H9 (cell line): ENCODE data around the gene CCDC91. TPM values are rescaled to one million over a fixed set of nuclear protein-coding genes. Genes with fewer than 3 reads are reported as not detected.

ENCODE experiments used
- DNase-seq: peaks from one replicate; pipeline ENCODE4 v3.0.0-alpha.2; 2017
- H2AFZ ChIP-seq: one replicate; pipeline ENCODE4 v1.6.1; 2013; ENCODE audit warnings: mild to moderate bottlenecking, low read length, control low read depth, moderate library complexity
- H2AK5ac ChIP-seq: 2 replicates; pipeline ENCODE4 v1.6.1; 2013; ENCODE audit warnings: low read length, control low read depth, mixed read lengths; ENCODE audit not compliant: insufficient read length
- H2BK120ac ChIP-seq: one replicate; pipeline ENCODE4 v1.6.1; 2013; ENCODE audit warnings: low read depth, mild to moderate bottlenecking, low read length, control low read depth, inconsistent platforms; ENCODE audit not compliant: poor library complexity, severe bottlenecking
- H2BK12ac ChIP-seq: 2 replicates; pipeline ENCODE4 v1.6.1; 2013; ENCODE audit warnings: low read length, control low read depth, mixed read lengths, low read depth; ENCODE audit not compliant: insufficient read length
- H2BK15ac ChIP-seq: 2 replicates; pipeline ENCODE4 v1.6.1; 2013; ENCODE audit warnings: low read depth, low read length, control low read depth
- H2BK20ac ChIP-seq: one replicate; pipeline ENCODE4 v1.6.1; 2013; ENCODE audit warnings: low read depth, mild to moderate bottlenecking, low read length, control low read depth, inconsistent platforms; ENCODE audit not compliant: poor library complexity, severe bottlenecking
- H2BK5ac ChIP-seq: 2 replicates; pipeline ENCODE4 v1.6.1; 2013; ENCODE audit warnings: low read length, control low read depth, mixed read lengths; ENCODE audit not compliant: insufficient read length
- H3K14ac ChIP-seq: 2 replicates; pipeline ENCODE4 v1.6.1; 2013; ENCODE audit warnings: low read length, control low read depth; ENCODE audit not compliant: insufficient read depth
- H3K18ac ChIP-seq: 2 replicates; pipeline ENCODE4 v1.6.1; 2013; ENCODE audit warnings: low read depth, mild to moderate bottlenecking, mixed read lengths, low read length, control low read depth; ENCODE audit not compliant: insufficient read length
- H3K23ac ChIP-seq: 2 replicates; pipeline ENCODE4 v1.6.1; 2013; ENCODE audit warnings: low read length, control low read depth, mixed read lengths, low read depth; ENCODE audit not compliant: insufficient read length
- H3K23me2 ChIP-seq: 2 replicates; pipeline ENCODE4 v1.6.1; 2013; ENCODE audit warnings: low read depth, mild to moderate bottlenecking, mixed read lengths, low read length, control low read depth; ENCODE audit not compliant: insufficient read length, poor library complexity, severe bottlenecking
- H3K27ac ChIP-seq: 2 replicates; pipeline ENCODE4 v1.5.1; 2013; ENCODE audit warnings: low read length, control low read depth, mixed read lengths, low read depth; ENCODE audit not compliant: insufficient read length
- H3K27me3 ChIP-seq: 2 replicates; pipeline ENCODE4 v1.6.1; 2013; ENCODE audit warnings: low read length, control low read depth, inconsistent platforms; ENCODE audit not compliant: insufficient read depth
- H3K4ac ChIP-seq: 2 replicates; pipeline ENCODE4 v1.6.1; 2013; ENCODE audit warnings: low read depth, mild to moderate bottlenecking, control low read depth, inconsistent platforms, low read length, moderate library complexity
- H3K4me1 ChIP-seq: 2 replicates; pipeline ENCODE4 v1.6.1; 2013; ENCODE audit warnings: low read length, control low read depth, inconsistent platforms; ENCODE audit not compliant: insufficient read depth
- H3K4me2 ChIP-seq: 2 replicates; pipeline ENCODE4 v1.6.1; 2013; ENCODE audit warnings: low read length, control low read depth, mixed read lengths; ENCODE audit not compliant: insufficient read length, insufficient read depth
- H3K56ac ChIP-seq: 2 replicates; pipeline ENCODE4 v1.6.1; 2013; ENCODE audit warnings: low read depth, mild to moderate bottlenecking, mixed read lengths, low read length, control low read depth; ENCODE audit not compliant: insufficient read length
- H3K79me1 ChIP-seq: 2 replicates; pipeline ENCODE4 v1.6.1; 2013; ENCODE audit warnings: low read depth, mild to moderate bottlenecking, moderate library complexity, low read length, control low read depth, inconsistent platforms; ENCODE audit not compliant: insufficient read depth, poor library complexity, severe bottlenecking
- H3K79me2 ChIP-seq: 2 replicates; pipeline ENCODE4 v1.6.1; 2013; ENCODE audit warnings: low read length, control low read depth, inconsistent platforms; ENCODE audit not compliant: insufficient read depth
- H3K9ac ChIP-seq: 2 replicates; pipeline ENCODE4 v1.6.1; 2013; ENCODE audit warnings: low read length, control low read depth, mixed read lengths; ENCODE audit not compliant: insufficient read length; ENCODE audit errors: extremely low read depth
- H3K9me3 ChIP-seq: one replicate; pipeline ENCODE4 v1.6.1; 2013; ENCODE audit warnings: low read depth, low read length, inconsistent platforms; ENCODE audit not compliant: control insufficient read depth
- H3T11ph ChIP-seq: one replicate; pipeline ENCODE4 v1.6.1; 2013; ENCODE audit warnings: mild to moderate bottlenecking, low read length, control low read depth, inconsistent platforms
- H4K20me1 ChIP-seq: one replicate; pipeline ENCODE4 v1.6.1; 2013; ENCODE audit not compliant: control insufficient read depth, insufficient read length, insufficient read depth
- H4K5ac ChIP-seq: 2 replicates; pipeline ENCODE4 v1.6.1; 2013; ENCODE audit warnings: low read depth, mild to moderate bottlenecking, mixed read lengths, low read length, control low read depth; ENCODE audit not compliant: insufficient read length
- H4K8ac ChIP-seq: replicated peaks from 2 replicates; pipeline ENCODE4 v1.6.1; 2013; ENCODE audit warnings: low read length, control low read depth, mixed read lengths, low read depth; ENCODE audit not compliant: insufficient read length
- H4K91ac ChIP-seq: 2 replicates; pipeline ENCODE4 v1.6.1; 2013; ENCODE audit warnings: low read depth, mild to moderate bottlenecking, moderate library complexity, mixed read lengths, low read length, control low read depth; ENCODE audit not compliant: insufficient read length
- H3K27ac Mint-ChIP-seq, 3 experiments: 2 replicates in 2 of 3; 3 replicates in 1 of 3; pipeline ENCODE4 v1.8.0; 2020 to 2021; ENCODE audit warnings: mixed read lengths in 3 of 3, mild to moderate bottlenecking in 1 of 3, moderate library complexity in 1 of 3
- H3K27me3 Mint-ChIP-seq: 2 replicates; pipeline ENCODE4 v1.8.0; 2021; ENCODE audit warnings: low read depth, mild to moderate bottlenecking, moderate library complexity, mixed read lengths
- H3K36me3 Mint-ChIP-seq, 3 experiments: 2 replicates in 2 of 3; 3 replicates in 1 of 3; pipeline ENCODE4 v1.8.0; 2020 to 2021; ENCODE audit warnings: low read depth in 3 of 3, mixed read lengths in 3 of 3; ENCODE audit not compliant: insufficient read depth in 1 of 3
- H3K4me1 Mint-ChIP-seq, 2 experiments: 2 replicates each; pipeline ENCODE4 v1.8.0; 2020; ENCODE audit warnings: mixed read lengths in 2 of 2
- H3K4me3 Mint-ChIP-seq, 2 experiments: 2 replicates in 1 of 2; 3 replicates in 1 of 2; pipeline ENCODE4 v1.8.0; 2020 to 2021; ENCODE audit warnings: mild to moderate bottlenecking in 2 of 2, mixed read lengths in 2 of 2, moderate library complexity in 1 of 2
- H3K9me3 Mint-ChIP-seq, 2 experiments: 2 replicates in 1 of 2; 3 replicates in 1 of 2; pipeline ENCODE4 v1.8.0; 2020; ENCODE audit warnings: mild to moderate bottlenecking in 2 of 2, mixed read lengths in 2 of 2, moderate library complexity in 1 of 2
- total RNA-seq: library from RNA; stranded (reverse); gene quantifications from 2 replicates; pipeline ENCODE4 v1.2.1, GENCODE V29; 2021
- TF ChIP-seq, protein P1 (sequence below): fragments of 200-600 bp; sonication (generic); conservative IDR thresholded peaks from 3 replicates; pipeline ENCODE4 v1.8.0; 2021; ENCODE audit warnings: antibody characterized with exemption, mild to moderate bottlenecking

The CCDC91 gene
- total RNA-seq, 1 experiment from 2014 or later, result 22.7 TPM

DNA sequence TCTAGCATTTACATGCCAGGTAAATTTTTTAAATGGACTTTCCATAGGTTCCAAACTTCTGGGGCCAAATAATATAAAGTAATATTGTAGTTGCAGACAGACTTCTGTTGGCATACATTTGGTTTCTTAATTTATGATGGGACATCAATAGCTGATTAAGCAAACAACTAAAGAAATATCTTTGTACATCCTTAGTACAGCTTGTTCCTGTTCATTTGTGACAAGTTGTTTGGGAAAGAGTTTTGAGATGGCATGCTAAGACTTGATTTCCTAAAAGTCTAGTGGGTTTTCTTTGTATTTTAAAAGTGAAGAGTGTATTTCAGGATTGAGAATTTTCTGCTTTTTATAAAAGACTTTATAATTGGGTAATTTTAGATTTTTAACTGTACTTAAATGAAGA lies 41.0 kb downstream of the CCDC91 start:
- peaks cover 0 to under 1% of the 10 kb centered on the region in 2 experiments; a peak in 2 of 5 replicates for H3K9me3 Mint-ChIP-seq
- no peak overlapping the region for H3K4me3 Mint-ChIP-seq
- H3T11ph ChIP-seq, result no peak overlapping the region
- H3K79me2 ChIP-seq, result no peaks in the 10 kb centered on the region; the same call in 1 of the 2 replicates
- H4K8ac ChIP-seq, result no peak overlapping the region
- no peak for DNase-seq
- H4K20me1 ChIP-seq, result no peaks in the 10 kb centered on the region
- no peak overlapping the region for H3K4ac ChIP-seq
- no peak overlapping the region for H2AK5ac ChIP-seq
- H2BK15ac ChIP-seq, result no peak overlapping the region
- no peak overlapping the region for H2BK20ac ChIP-seq
- H3K27me3 Mint-ChIP-seq, result no peaks in the 10 kb centered on the region
- no peak overlapping the region for H3K27ac ChIP-seq
- no peaks in the 10 kb centered on the region for H3K4me1 ChIP-seq
- no peak overlapping the region for H2BK12ac ChIP-seq
- H4K91ac ChIP-seq, result no peak overlapping the region
- no peaks in the 10 kb centered on the region for H3K4me1 Mint-ChIP-seq
- H2AFZ ChIP-seq, result no peak overlapping the region
- H3K27me3 ChIP-seq, result no peaks in the 10 kb centered on the region
- H3K4me2 ChIP-seq, result no peak overlapping the region
- TF ChIP-seq, protein P1, sequence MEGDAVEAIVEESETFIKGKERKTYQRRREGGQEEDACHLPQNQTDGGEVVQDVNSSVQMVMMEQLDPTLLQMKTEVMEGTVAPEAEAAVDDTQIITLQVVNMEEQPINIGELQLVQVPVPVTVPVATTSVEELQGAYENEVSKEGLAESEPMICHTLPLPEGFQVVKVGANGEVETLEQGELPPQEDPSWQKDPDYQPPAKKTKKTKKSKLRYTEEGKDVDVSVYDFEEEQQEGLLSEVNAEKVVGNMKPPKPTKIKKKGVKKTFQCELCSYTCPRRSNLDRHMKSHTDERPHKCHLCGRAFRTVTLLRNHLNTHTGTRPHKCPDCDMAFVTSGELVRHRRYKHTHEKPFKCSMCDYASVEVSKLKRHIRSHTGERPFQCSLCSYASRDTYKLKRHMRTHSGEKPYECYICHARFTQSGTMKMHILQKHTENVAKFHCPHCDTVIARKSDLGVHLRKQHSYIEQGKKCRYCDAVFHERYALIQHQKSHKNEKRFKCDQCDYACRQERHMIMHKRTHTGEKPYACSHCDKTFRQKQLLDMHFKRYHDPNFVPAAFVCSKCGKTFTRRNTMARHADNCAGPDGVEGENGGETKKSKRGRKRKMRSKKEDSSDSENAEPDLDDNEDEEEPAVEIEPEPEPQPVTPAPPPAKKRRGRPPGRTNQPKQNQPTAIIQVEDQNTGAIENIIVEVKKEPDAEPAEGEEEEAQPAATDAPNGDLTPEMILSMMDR, result no peak
- H3K18ac ChIP-seq, result no peak overlapping the region
- no peak overlapping the region for H3K23ac ChIP-seq
- no peak overlapping the region for H3K56ac ChIP-seq
- H3K79me1 ChIP-seq, result no peaks in the 10 kb centered on the region
- H4K5ac ChIP-seq, result no peak overlapping the region
- no peak overlapping the region for H2BK5ac ChIP-seq
- H3K9me3 ChIP-seq, result no peaks in the 10 kb centered on the region
- no peaks in the 10 kb centered on the region for H3K23me2 ChIP-seq
- no peak overlapping the region for H3K9ac ChIP-seq
- no peak overlapping the region for H3K14ac ChIP-seq
- H2BK120ac ChIP-seq, result no peak overlapping the region
- peaks cover 0 to under 1% (median 0%) of the 10 kb centered on the region in 3 experiments; a peak in 1 of 7 replicates for H3K36me3 Mint-ChIP-seq
- no peak overlapping the region for H3K27ac Mint-ChIP-seq
